Measurements from ENCODE around the gene HYAL3.

Gene HYAL3

GRCh38 chr3:50342813-50343633 is 43.8 kb upstream of the HYAL3 start:
- Histone ChIP-seq H3K56ac (ENCODE audit: low read length) (no peak overlapping the region), H2AK5ac (ENCODE audit: low read length) (no peak overlapping the region), H3K27ac (ENCODE audit: low read depth, low read length) (no peak overlapping the region), H3K79me1 (ENCODE audit: low read length) (no peaks in the 10 kb centered on the region), H2BK15ac (replicated peaks; ENCODE audit: low read depth) (no peak overlapping the region), H3K27me3 (ENCODE audit: insufficient read depth, low read length, poor library complexity) (peaks cover 10% of the 10 kb centered on the region), H3K4me2 (ENCODE audit: low read length) (no peak overlapping the region), H4K5ac (ENCODE audit: low read length) (no peak overlapping the region), H3K79me2 (ENCODE audit: control insufficient read depth, insufficient read depth, low read length) (no peaks in the 10 kb centered on the region), H3K4ac (ENCODE audit: low read depth, low read length) (no peak overlapping the region), H4K8ac (ENCODE audit: low read depth, low read length) (no peak overlapping the region), H3K9ac (ENCODE audit: low read length) (no peak overlapping the region), H3K18ac (ENCODE audit: low read length) (no peak overlapping the region), H3K4me1 (ENCODE audit: control insufficient read depth, low read depth, low read length) (no peaks in the 10 kb centered on the region), H3K4me3 (ENCODE audit: low read length) (no peak overlapping the region), H3K23ac (ENCODE audit: low read length) (no peak overlapping the region), H3K36me3 (ENCODE audit: control insufficient read depth, insufficient read depth, low read length) (no peaks in the 10 kb centered on the region), H2BK5ac (ENCODE audit: low read length) (no peak overlapping the region), H2BK120ac (ENCODE audit: low read depth, low read length) (no peak overlapping the region)
- WGBS (ENCODE audit: extremely low coverage, insufficient coverage, low lambda C conversion rate), result no CpG with 5 or more reads among the region's 13 CpGs
- DNase-seq, result peak; percentile 73

- no peak overlapping the region for H2BK120ac ChIP-seq (ENCODE audit: low read depth, low read length)
- no peak overlapping the region for H2BK15ac ChIP-seq (replicated peaks; ENCODE audit: low read depth)
- H3K4me3 ChIP-seq (ENCODE audit: low read length), result no peak overlapping the region
- H3K4me1 ChIP-seq (ENCODE audit: control insufficient read depth, low read depth, low read length), result no peaks in the 10 kb centered on the region
- no peak overlapping the region for H3K27ac ChIP-seq (ENCODE audit: low read depth, low read length)
- no peaks in the 10 kb centered on the region for H3K79me2 ChIP-seq (ENCODE audit: control insufficient read depth, insufficient read depth, low read length)
- no peak overlapping the region for H3K18ac ChIP-seq (ENCODE audit: low read length)
- no peak overlapping the region for H3K56ac ChIP-seq (ENCODE audit: low read length)
- H3K36me3 ChIP-seq (ENCODE audit: control insufficient read depth, insufficient read depth, low read length), result no peaks in the 10 kb centered on the region
- peaks cover 10% of the 10 kb centered on the region for H3K27me3 ChIP-seq (ENCODE audit: insufficient read depth, low read length, poor library complexity)
- no peak overlapping the region for H2AK5ac ChIP-seq (ENCODE audit: low read length)
- WGBS (ENCODE audit: extremely low coverage, insufficient coverage, low lambda C conversion rate), result no CpG with 5 or more reads among the region's 13 CpGs
- no peak overlapping the region for H4K8ac ChIP-seq (ENCODE audit: low read depth, low read length)
- no peak overlapping the region for H3K23ac ChIP-seq (ENCODE audit: low read length)
- no peak overlapping the region for H3K4me2 ChIP-seq (ENCODE audit: low read length)
- no peak overlapping the region for H3K9ac ChIP-seq (ENCODE audit: low read length)
- H2BK5ac ChIP-seq (ENCODE audit: low read length), result no peak overlapping the region
- no peak for DNase-seq
- no peak overlapping the region for H4K5ac ChIP-seq (ENCODE audit: low read length)
- H3K4ac ChIP-seq (ENCODE audit: low read depth, low read length), result no peak overlapping the region
- no peaks in the 10 kb centered on the region for H3K79me1 ChIP-seq (ENCODE audit: low read length)
These were observed 42.9 kb upstream of the HYAL3 start for GRCh38 chr3:50341996-50342650.

- no peak overlapping the region for H3K18ac ChIP-seq (ENCODE audit: low read length)
- H2BK15ac ChIP-seq (replicated peaks; ENCODE audit: low read depth), result no peak overlapping the region
- H3K79me2 ChIP-seq (ENCODE audit: control insufficient read depth, insufficient read depth, low read length), result peaks cover 2% of the 10 kb centered on the region
- no peak overlapping the region for H3K27ac ChIP-seq (ENCODE audit: low read depth, low read length)
- H2BK5ac ChIP-seq (ENCODE audit: low read length), result no peak overlapping the region
- H3K23ac ChIP-seq (ENCODE audit: low read length), result no peak overlapping the region
- no peak overlapping the region for H3K4ac ChIP-seq (ENCODE audit: low read depth, low read length)
- H2AK5ac ChIP-seq (ENCODE audit: low read length), result no peak overlapping the region
- H3K4me3 ChIP-seq (ENCODE audit: low read length), result no peak overlapping the region
- peak overlapping the region; percentile 73 for H3K9ac ChIP-seq (ENCODE audit: low read length)
- H4K5ac ChIP-seq (ENCODE audit: low read length), result no peak overlapping the region
- H3K56ac ChIP-seq (ENCODE audit: low read length), result peak overlapping the region; percentile 92
- DNase-seq, result no peak
- H3K4me2 ChIP-seq (ENCODE audit: low read length), result no peak overlapping the region
- H3K36me3 ChIP-seq (ENCODE audit: control insufficient read depth, insufficient read depth, low read length), result no peaks in the 10 kb centered on the region
- no peaks in the 10 kb centered on the region for H3K4me1 ChIP-seq (ENCODE audit: control insufficient read depth, low read depth, low read length)
- no peak overlapping the region for H2BK120ac ChIP-seq (ENCODE audit: low read depth, low read length)
- WGBS (ENCODE audit: extremely low coverage, insufficient coverage, low lambda C conversion rate), result no CpG with 5 or more reads among the region's 9 CpGs
- peaks cover 1% of the 10 kb centered on the region for H3K79me1 ChIP-seq (ENCODE audit: low read length)
- H3K27me3 ChIP-seq (ENCODE audit: insufficient read depth, low read length, poor library complexity), result peaks cover 10% of the 10 kb centered on the region
- H4K8ac ChIP-seq (ENCODE audit: low read depth, low read length), result no peak overlapping the region
These were observed 42.3 kb upstream of the HYAL3 start for GRCh38 chr3:50341537-50341936.

GRCh38 chr3:50340448-50341329 is 41.5 kb upstream of the HYAL3 start, which contains the start of gene RASSF1:
Gene RASSF1, minus strand, starts transcription at chr3:50340836. Its CDS starts 31 bp downstream, at chr3:50340805.
- no peak within 1 kb of the TSS for H2BK120ac ChIP-seq (ENCODE audit: low read depth, low read length)
- no peaks in the 10 kb centered on the region for H3K4me1 ChIP-seq (ENCODE audit: control insufficient read depth, low read depth, low read length)
- H3K4me2 ChIP-seq (ENCODE audit: low read length), result peak within 1 kb of the TSS; percentile 60
- H3K18ac ChIP-seq (ENCODE audit: low read length), result peak within 1 kb of the TSS; percentile 3
- H2AK5ac ChIP-seq (ENCODE audit: low read length), result no peak within 1 kb of the TSS
- H3K79me2 ChIP-seq (ENCODE audit: control insufficient read depth, insufficient read depth, low read length), result peaks cover 11% of the 10 kb centered on the region
- DNase-seq, result peak; percentile 23
- peak within 1 kb of the TSS; percentile 62 for H3K4ac ChIP-seq (ENCODE audit: low read depth, low read length)
- H3K9ac ChIP-seq (ENCODE audit: low read length), result peak within 1 kb of the TSS; percentile 73
- no CpG with 5 or more reads among the region's 85 CpGs for WGBS (ENCODE audit: extremely low coverage, insufficient coverage, low lambda C conversion rate)
- no peak within 1 kb of the TSS for H2BK15ac ChIP-seq (replicated peaks; ENCODE audit: low read depth)
- H3K36me3 ChIP-seq (ENCODE audit: control insufficient read depth, insufficient read depth, low read length), result no peaks in the 10 kb centered on the region
- H3K79me1 ChIP-seq (ENCODE audit: low read length), result peaks cover 6% of the 10 kb centered on the region
- no peak within 1 kb of the TSS for H3K27ac ChIP-seq (ENCODE audit: low read depth, low read length)
- no peak within 1 kb of the TSS for H4K8ac ChIP-seq (ENCODE audit: low read depth, low read length)
- peaks cover 10% of the 10 kb centered on the region for H3K27me3 ChIP-seq (ENCODE audit: insufficient read depth, low read length, poor library complexity)
- peak within 1 kb of the TSS; percentile 92 for H3K56ac ChIP-seq (ENCODE audit: low read length)
- peak within 1 kb of the TSS; percentile 45 for H3K23ac ChIP-seq (ENCODE audit: low read length)
- H4K5ac ChIP-seq (ENCODE audit: low read length), result no peak within 1 kb of the TSS
- H2BK5ac ChIP-seq (ENCODE audit: low read length), result no peak within 1 kb of the TSS
- H3K4me3 ChIP-seq (ENCODE audit: low read length), result peak within 1 kb of the TSS; percentile 4

GRCh38 chr3:50340147-50340447 is 40.9 kb upstream of the HYAL3 start:
- Histone ChIP-seq H2BK120ac (ENCODE audit: low read depth, low read length) (no peak overlapping the region), H2AK5ac (ENCODE audit: low read length) (no peak overlapping the region), H3K36me3 (ENCODE audit: control insufficient read depth, insufficient read depth, low read length) (no peaks in the 10 kb centered on the region), H3K4me2 (ENCODE audit: low read length) (peak overlapping the region; percentile 60), H3K18ac (ENCODE audit: low read length) (no peak overlapping the region), H4K5ac (ENCODE audit: low read length) (no peak overlapping the region), H3K79me1 (ENCODE audit: low read length) (peaks cover 8% of the 10 kb centered on the region), H3K27ac (ENCODE audit: low read depth, low read length) (no peak overlapping the region), H3K4ac (ENCODE audit: low read depth, low read length) (no peak overlapping the region), H4K8ac (ENCODE audit: low read depth, low read length) (no peak overlapping the region), H3K27me3 (ENCODE audit: insufficient read depth, low read length, poor library complexity) (peaks cover 10% of the 10 kb centered on the region), H3K9ac (ENCODE audit: low read length) (peak overlapping the region; percentile 73), H3K23ac (ENCODE audit: low read length) (peak overlapping the region; percentile 45), H3K4me3 (ENCODE audit: low read length) (no peak overlapping the region), H3K56ac (ENCODE audit: low read length) (peak overlapping the region; percentile 92), H3K79me2 (ENCODE audit: control insufficient read depth, insufficient read depth, low read length) (peaks cover 15% of the 10 kb centered on the region), H2BK15ac (replicated peaks; ENCODE audit: low read depth) (no peak overlapping the region), H3K4me1 (ENCODE audit: control insufficient read depth, low read depth, low read length) (no peaks in the 10 kb centered on the region), H2BK5ac (ENCODE audit: low read length) (no peak overlapping the region)
- no CpG with 5 or more reads among the region's 9 CpGs for WGBS (ENCODE audit: extremely low coverage, insufficient coverage, low lambda C conversion rate)
- DNase-seq, result no peak

Measured in mesendoderm (in vitro differentiated cells).